OCI-LY7 (cell line): Measurements from ENCODE around the gene SIVA1. TPM values are rescaled to one million over a fixed set of nuclear protein-coding genes. Genes with fewer than 3 reads are reported as not detected.

Experiments
- BruUV-seq: library from RNA; stranded (reverse); fragments of 400-500 nt; replicated peaks from 2 replicates; lab custom pipeline; 2021; lab: Mats Ljungman, UMichigan
- CTCF ChIA-PET: fragments of 300-600 bp; sonication (Branson Sonifier 250); formaldehyde crosslinking; loops from one replicate; lab custom pipeline; 2022; ENCODE audit warnings: antibody characterized with exemption; ENCODE audit not compliant: unreplicated experiment; lab: Charles Lee
- POLR2A ChIA-PET: fragments of 300-600 bp; sonication (Branson Sonifier 250); formaldehyde crosslinking; loops from one replicate; lab custom pipeline; 2022; ENCODE audit warnings: antibody characterized with exemption; lab: Charles Lee
- DNase-seq: peaks from one replicate; pipeline ENCODE4 v3.0.0-alpha.2; 2015; ENCODE audit warnings: low spot score
- H2AFZ ChIP-seq: fragments of 200-600 bp; sonication (generic), shearing (Covaris generic); 2 replicates; pipeline ENCODE4 v1.6.1; 2014; ENCODE audit warnings: mild to moderate bottlenecking, antibody characterized with exemption, low read length, moderate library complexity
- H3K27ac ChIP-seq: fragments of 200-600 bp; sonication (generic); 2 replicates; pipeline ENCODE4 v1.5.1; 2014; ENCODE audit warnings: mixed run types, low read depth, mild to moderate bottlenecking, moderate library complexity, low read length, inconsistent platforms; ENCODE audit not compliant: poor library complexity, severe bottlenecking
- H3K36me3 ChIP-seq: fragments of 200-600 bp; sonication (generic); 2 replicates; pipeline ENCODE4 v1.6.1; 2014; ENCODE audit warnings: mild to moderate bottlenecking, antibody characterized with exemption, low read length, moderate library complexity, mixed read lengths; ENCODE audit not compliant: insufficient read depth
- H3K4me1 ChIP-seq: fragments of 200-600 bp; sonication (generic); 2 replicates; pipeline ENCODE4 v1.5.1; 2014; ENCODE audit warnings: mild to moderate bottlenecking, low read length; ENCODE audit not compliant: insufficient read depth, poor library complexity, severe bottlenecking
- H3K4me2 ChIP-seq: fragments of 200-600 bp; sonication (generic); 2 replicates; pipeline ENCODE4 v1.6.1; 2014; ENCODE audit warnings: mild to moderate bottlenecking, low read length
- H3K4me3 ChIP-seq: fragments of 200-600 bp; sonication (generic); 2 replicates; pipeline ENCODE4 v1.5.1; 2014; ENCODE audit warnings: mild to moderate bottlenecking, low read depth, low read length; ENCODE audit not compliant: poor library complexity, severe bottlenecking
- H3K79me2 ChIP-seq: fragments of 200-600 bp; sonication (generic); 2 replicates; pipeline ENCODE4 v1.6.1; 2016; ENCODE audit warnings: low read depth, mild to moderate bottlenecking, low read length, moderate library complexity, mixed read lengths; ENCODE audit not compliant: insufficient read depth
- H3K9me2 ChIP-seq: fragments of 200-600 bp; sonication (generic); 2 replicates; pipeline ENCODE4 v1.6.1; 2016; ENCODE audit warnings: mild to moderate bottlenecking, low read length, mixed read lengths; ENCODE audit not compliant: insufficient read depth
- H3K9me3 ChIP-seq: fragments of 200-600 bp; sonication (generic); 2 replicates; pipeline ENCODE4 v1.6.1; 2014; ENCODE audit warnings: mild to moderate bottlenecking, mixed run types, low read length, mixed read lengths
- H4K20me1 ChIP-seq: fragments of 200-600 bp; sonication (generic); 2 replicates; pipeline ENCODE4 v1.6.1; 2014; ENCODE audit warnings: mild to moderate bottlenecking, antibody characterized with exemption, low read length, moderate library complexity, mixed read lengths; ENCODE audit not compliant: insufficient read depth
- EZH2phosphoT487 ChIP-seq: fragments of 200-600 bp; sonication (generic); IDR thresholded peaks from 2 replicates; pipeline ENCODE4 v1.6.1; 2018; ENCODE audit warnings: low read depth, borderline replicate concordance, mild to moderate bottlenecking, mixed run types, antibody characterized with exemption, low read length, moderate library complexity, mixed read lengths
- intact Hi-C: fragments of 100-400 bp; cut with micrococcal nuclease; formaldehyde crosslinking; loops from one replicate; pipeline ENCODE4 v1.10.0; 2022; ENCODE audit not compliant: unreplicated experiment
- total RNA-seq, 2 experiments: library from RNA; depleted of rRNA in 1 of 2; stranded (reverse); fragments of >200 nt in 1 of 2; shearing (Covaris generic) in 1 of 2; gene quantifications; 2 replicates each; pipeline ENCODE4 v1.2.3, GENCODE V29; 2014 to 2022
- TF ChIP-seq, protein P1 (sequence below): fragments of 200-600 bp; sonication (generic); conservative IDR thresholded peaks from 2 replicates; pipeline ENCODE4 v1.5.1; 2014; ENCODE audit warnings: mild to moderate bottlenecking, antibody characterized with exemption, low read length, moderate library complexity, mixed read lengths

Gene SIVA1
- total RNA-seq, 2 experiments from 2014 or later: 111 to 244 TPM

DNA sequence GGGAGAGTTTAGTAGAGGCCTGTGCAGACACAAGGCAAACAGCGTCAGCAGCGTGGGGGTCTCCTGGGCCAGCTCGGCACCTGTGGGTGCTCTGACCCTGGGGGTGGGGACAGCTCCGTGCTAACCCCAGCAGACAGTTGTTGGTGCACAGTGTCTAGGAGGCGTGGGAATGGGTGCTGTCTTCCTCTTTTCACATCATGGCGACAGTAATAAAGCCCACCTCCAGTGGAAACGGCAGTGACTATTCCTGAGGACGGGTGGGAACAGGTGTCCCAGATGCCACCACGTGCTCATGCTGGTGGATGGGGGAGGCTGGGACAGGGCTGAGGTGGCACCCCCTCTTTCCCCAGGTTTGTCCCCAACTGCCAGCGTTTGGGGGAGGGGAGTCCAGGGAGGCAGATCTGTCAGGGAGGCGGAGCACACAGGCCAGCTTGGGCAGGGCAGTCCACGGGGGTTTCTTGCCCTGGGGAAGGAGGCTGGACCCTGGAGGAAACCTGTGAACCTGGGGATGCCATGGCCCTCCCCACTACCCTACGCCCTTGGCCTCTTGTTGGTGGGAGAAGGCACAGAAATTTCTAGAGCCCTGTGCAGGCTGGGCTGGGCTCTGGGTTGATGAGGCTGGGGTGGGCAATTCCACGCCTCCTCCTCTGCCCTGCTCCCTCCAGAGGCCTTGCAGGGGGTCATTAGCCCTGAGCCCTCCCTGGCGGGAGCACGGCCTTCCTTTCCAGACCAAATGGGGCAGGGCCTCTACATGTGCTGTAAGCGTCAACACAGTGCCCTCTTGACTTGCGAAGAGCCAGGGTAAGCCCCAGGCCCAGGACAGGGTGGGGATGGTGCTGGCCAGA lies 51.8 kb downstream of the SIVA1 start:
- Histone ChIP-seq H3K9me3 (no peaks in the 10 kb centered on the region), H3K27ac (no peak overlapping the region), H3K36me3 (no peaks in the 10 kb centered on the region), H3K79me2 (no peaks in the 10 kb centered on the region), H3K4me2 (peak overlapping the region; percentile 23; the same call in 1 of the 2 replicates), H3K4me3 (no peak overlapping the region), H3K4me1 (peaks cover 22% of the 10 kb centered on the region), H3K9me2 (no peaks in the 10 kb centered on the region), H2AFZ (no peak overlapping the region), H4K20me1 (no peaks in the 10 kb centered on the region)
- CTCF ChIA-PET: no interaction called here
- no peak for DNase-seq
- BruUV-seq: no TSS peak
- intact Hi-C loops: no loop called here
- no peak for TF ChIP-seq EZH2phosphoT487
- TF ChIP-seq, protein P1, sequence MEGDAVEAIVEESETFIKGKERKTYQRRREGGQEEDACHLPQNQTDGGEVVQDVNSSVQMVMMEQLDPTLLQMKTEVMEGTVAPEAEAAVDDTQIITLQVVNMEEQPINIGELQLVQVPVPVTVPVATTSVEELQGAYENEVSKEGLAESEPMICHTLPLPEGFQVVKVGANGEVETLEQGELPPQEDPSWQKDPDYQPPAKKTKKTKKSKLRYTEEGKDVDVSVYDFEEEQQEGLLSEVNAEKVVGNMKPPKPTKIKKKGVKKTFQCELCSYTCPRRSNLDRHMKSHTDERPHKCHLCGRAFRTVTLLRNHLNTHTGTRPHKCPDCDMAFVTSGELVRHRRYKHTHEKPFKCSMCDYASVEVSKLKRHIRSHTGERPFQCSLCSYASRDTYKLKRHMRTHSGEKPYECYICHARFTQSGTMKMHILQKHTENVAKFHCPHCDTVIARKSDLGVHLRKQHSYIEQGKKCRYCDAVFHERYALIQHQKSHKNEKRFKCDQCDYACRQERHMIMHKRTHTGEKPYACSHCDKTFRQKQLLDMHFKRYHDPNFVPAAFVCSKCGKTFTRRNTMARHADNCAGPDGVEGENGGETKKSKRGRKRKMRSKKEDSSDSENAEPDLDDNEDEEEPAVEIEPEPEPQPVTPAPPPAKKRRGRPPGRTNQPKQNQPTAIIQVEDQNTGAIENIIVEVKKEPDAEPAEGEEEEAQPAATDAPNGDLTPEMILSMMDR: no peak
- POLR2A ChIA-PET: interaction anchor here (0.9 kb wide), 1 partner anchor 56 kb away, joined by 5 read pairs; no protein-coding TSS in a partner anchor

DNA sequence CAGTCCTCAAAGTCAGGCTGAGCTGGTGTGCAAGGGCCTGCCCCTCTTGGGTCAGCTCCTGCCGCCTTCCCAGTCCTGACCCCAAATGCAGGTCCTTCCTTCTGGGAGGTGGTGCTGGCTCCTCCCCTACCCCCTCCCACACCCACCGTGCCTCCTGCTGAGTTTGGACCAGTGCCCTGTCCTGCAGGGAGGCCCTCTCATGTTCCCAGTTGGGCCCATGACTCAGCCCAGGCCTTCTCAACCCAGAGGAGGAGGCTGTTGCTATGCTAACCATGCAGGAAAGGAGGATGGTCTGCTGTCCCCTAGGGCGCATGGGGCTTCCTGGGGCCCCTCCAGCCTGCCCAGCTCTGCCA lies 52.4 kb downstream of the SIVA1 start:
- POLR2A ChIA-PET: no interaction called here
- Histone ChIP-seq H3K79me2 (no peaks in the 10 kb centered on the region), H3K27ac (no peak overlapping the region), H3K9me3 (no peaks in the 10 kb centered on the region), H3K36me3 (no peaks in the 10 kb centered on the region), H3K4me2 (no peak overlapping the region), H4K20me1 (no peaks in the 10 kb centered on the region), H3K4me3 (no peak overlapping the region), H2AFZ (no peak overlapping the region), H3K9me2 (no peaks in the 10 kb centered on the region), H3K4me1 (peaks cover 22% of the 10 kb centered on the region)
- no peak for TF ChIP-seq EZH2phosphoT487
- TF ChIP-seq, protein P1: no peak
- intact Hi-C loops: no loop called here
- CTCF ChIA-PET: no interaction called here
- no peak for DNase-seq
- no TSS peak for BruUV-seq
